Hematopoietic multipotent progenitor cell treated with erythropoietin and hydrocortisone succinate and interleukin-3 and kit ligand, for 4 days (in vitro differentiated cells): Measurements from ENCODE around the gene GLCE.
A peak's percentile ranks its signal among the peaks of the same experiment; 100 is the strongest.
"Not testable (repeated sequence)": the region's sequence is repeated elsewhere in the genome, so short reads cannot be mapped to it uniquely, and the experiment has no call there.

Source experiments
- DNase-seq: peaks from one replicate; pipeline ENCODE4 v3.0.0-alpha.2; 2015

Gene GLCE

DNA sequence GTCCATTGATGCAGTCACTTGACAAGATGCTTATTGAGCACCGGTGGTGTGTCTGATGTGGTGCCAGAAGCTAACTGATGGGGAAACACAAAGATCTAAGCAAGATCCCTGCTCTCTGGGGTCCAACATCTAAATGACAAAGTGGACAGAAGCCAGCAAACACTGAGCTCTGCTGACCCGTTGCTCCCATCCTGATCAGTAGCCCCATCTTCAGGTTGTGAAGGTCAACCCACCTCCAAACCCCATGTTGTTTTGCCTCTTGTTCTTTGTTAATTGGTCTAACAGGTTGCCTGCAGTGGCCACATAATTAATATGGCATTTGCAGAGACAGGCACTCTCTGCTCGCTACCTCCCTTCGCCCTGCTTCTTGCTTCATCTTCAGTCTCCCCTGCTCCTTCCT lies 21.5 kb upstream of the GLCE start:
- no peak for DNase-seq

DNA sequence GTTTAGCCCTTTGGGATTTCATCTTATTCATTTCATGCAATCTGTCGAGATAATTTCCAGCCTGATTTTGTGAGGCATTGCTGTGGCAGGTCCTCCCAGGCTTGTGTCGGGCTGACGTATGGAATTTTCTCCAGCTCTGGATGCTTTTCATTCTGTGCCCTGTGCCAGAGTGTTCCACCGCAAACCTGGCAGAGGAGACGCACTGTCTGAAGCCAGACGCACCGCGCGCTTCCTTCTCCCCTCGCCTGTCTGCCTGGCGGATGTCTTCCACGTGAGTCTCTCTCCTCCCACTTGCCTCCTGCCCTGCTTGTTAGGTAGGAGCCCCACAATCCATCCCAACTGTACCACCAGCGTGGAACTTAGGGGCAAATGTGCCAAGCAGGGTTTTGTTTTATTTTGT lies 20.1 kb upstream of the GLCE start:
- no peak for DNase-seq

DNA sequence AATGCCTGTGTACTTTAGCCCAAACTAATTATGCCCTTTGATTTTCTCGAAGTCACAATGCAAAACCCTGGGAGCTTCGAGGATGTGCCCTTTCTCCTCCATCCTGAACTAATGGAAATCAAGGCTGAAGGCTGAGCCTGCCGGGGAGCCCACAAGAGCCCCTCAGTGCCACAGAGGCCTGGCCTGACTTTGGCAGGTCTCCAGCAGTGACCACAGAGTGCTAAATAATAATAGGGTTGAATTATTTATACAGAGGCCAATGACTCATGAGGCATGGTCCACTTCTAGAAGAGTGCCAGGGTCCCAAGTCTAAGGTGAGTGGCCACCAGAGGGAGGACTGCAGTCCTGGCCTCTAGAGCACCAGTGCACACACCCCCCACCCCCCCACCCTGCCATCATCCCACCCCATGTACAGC lies 19.1 kb upstream of the GLCE start:
- no peak for DNase-seq

DNA sequence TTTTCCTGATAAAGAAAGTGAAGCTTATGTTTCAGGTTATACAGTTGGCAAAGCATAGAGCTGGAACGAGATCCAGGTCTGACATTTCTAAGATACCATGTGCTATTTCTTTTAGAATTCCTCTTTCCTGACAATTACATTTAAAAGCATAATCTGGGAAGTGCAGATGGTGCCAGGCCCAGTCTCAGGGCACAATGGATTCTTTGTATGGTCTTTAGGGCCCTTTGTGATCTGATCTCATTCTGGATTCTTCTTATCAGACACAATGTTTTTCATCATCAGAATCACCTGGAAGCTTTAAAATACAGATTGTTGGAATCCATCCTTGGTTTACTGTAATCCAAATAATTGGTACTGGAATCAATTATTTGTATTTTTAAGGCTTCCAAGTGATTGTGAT lies 18.6 kb upstream of the GLCE start:
- DNase-seq: no peak

DNA sequence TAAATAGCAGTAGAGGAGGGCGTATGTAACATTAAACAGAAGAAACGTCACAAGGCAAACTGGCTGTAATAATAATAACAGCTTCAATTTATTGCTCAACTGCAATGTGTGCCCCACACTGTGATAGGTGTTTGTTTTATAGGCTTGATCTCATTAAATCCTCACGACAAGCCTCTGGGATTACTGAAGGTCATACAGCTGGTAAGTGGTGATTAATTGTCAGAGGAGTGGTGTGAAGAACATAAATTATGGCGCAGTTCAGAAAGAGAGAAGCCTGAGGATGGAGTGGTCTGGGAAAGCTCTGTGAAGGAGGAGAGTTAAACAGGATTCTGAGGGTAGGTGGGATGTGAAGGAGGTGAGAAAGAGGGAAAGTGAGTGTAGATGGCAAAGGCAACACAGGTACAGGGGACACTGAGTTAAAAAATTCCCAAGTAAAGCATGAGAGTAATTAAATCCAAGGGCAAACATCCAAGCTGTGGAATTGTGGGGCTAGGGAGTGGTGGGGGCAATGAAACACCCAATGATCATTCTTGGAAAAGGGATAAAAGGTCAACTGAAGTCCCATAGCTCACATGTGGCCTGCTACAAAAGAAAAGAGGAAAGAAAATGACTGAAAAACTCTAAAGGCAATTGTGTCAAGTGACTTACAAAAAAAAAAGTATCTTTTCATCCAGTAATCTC lies 16.5 kb upstream of the GLCE start:
- no peak for DNase-seq

DNA sequence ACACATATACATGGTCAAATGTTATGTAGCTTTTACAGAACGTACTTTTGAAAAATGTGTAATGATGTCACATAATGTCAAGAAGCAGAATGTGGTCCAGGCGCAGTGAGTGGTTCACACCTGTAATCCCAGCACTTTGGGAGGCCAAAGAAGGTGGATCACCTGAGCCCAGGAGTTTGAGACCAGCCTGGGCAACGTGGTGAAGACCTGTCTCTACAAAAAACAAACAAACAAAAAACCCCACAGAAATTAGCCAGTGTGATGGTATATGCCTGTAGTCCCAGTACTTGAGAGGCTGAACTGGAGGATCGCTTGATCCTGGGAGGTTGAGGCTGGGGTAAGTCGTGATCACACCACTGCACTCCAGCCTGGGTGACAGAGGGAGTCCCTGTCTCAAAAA lies 15.9 kb upstream of the GLCE start:
- no peak for DNase-seq

DNA sequence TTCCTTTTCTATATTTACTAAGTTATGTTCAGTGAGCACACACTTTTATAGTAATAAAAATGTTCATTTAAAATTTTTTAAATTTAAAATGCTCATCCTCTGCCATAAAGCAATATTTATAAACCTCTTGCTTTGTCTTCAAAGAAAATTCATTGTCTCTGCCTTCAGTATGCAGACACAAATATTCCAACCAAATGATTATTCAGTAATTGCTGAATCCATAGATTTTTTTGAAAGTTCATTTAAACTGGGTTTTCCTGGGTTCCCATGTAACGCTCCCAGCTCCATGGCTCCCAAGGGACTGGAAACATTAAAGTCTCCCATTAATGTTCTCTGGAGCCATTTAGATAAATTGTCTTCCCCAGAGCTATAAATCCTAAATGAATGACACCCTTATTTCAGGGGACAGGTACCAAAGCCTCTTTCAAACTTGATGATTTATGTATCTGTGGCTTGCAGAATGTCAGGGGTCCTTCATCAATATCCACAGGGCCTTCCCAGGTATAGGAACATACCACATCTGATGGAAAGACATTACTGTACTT lies 15.2 kb upstream of the GLCE start:
- DNase-seq: no peak

DNA sequence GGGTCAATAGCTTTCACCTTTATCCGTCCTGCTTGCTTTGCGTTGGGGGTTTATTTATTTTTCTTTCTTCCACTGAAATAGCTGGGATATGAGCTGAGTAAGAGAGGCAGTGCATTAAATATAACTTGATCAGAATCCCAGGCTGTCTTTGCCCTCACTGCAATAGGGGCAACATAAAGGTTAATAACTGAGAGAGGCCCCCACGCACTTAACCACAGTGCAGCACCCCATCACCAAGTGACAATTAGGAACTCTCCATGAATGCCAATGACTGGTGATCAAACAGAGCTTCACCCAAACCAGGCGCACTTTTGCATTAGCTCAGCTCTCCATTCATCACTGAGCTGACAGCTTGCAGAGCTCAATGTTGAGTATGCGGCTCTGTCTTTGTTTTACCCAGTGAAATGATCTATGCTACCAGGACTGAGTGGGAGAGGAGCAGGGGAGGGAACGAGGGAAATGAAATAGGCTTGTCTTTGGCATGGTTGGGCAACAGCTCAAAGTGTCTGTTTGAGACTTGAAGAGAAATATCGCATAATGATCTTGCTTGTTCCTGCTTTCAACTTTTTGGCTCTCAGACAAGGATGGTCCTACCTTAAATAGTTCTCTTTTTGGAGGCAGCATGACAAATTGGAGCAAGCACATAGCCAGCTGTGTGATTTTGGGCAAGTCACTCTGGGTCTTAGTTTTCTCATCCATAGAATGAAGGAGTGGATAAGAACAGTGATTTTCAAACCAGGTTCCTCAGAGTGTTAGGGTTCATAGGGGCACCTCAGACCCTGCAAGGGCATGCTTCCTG lies 14.5 kb upstream of the GLCE start:
- no peak for DNase-seq

DNA sequence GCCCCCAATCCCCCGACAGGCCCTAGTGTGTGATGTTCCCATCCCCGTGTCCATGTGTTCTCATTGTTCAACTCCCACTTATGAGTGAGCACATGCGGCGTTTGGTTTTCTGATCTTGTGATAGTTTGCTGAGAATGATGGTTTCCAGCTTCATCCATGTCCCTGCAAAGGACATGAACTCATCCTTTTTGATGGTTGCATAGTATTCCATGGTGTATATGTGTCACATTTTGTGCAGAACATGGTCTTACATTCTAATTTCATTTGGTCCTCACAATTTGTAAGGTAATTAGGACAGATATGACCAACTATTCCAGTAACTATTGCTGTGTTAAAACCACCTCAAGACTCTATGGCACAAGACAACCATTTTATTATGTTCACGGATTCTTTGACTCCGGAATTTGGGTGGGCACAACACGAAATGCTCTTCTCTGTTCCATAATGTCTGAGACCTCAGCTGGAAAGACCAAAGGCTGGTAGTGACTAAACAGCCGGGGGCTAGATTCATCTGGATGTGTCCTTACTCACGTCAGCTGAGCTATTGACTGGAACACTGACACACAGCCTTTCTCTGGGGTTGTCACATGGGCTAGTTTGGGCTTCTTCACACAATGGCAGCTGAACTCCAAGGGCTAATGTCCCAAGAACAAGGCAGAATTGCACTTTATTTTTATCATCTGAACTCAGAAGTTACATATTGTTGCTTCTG lies 13.6 kb upstream of the GLCE start:
- no peak for DNase-seq

DNA sequence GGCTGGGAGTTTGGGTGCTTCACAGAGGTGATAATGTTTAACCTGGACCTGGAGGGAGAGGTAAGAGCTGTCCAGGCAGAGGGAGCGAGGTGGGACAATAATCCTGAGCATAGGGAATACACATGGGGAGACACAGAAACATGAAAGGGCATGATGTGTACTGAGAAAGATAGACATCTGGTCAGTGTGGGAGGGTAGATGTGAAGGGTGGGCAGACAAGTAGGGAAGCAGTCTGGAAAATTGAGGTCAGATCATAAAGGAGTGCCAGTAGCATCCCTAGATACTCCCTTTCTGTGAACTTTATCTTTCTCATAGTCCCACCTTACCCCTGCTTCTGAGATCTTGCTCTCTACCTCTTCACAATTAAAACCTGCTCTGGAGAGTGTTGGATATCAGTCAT lies 12.0 kb upstream of the GLCE start:
- DNase-seq: no peak

DNA sequence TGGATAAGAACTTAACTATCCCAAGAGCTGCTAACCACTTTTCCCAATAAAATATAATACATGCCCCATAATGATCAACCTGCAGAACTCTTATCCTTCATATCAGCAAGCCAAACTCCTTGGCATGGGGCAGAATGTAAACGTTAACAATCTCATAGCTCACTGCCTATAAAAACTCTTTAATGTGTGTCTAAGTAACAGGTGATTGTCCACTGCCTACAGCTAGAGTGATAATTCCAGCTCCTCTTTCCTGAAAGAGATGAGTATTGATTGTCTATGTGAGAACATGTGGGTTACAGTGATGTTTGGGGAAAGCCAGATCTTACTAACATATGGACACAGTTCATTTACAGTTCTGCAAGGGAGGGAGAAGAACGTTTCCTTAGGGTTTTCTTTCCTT lies 11.3 kb upstream of the GLCE start:
- no peak for DNase-seq

DNA sequence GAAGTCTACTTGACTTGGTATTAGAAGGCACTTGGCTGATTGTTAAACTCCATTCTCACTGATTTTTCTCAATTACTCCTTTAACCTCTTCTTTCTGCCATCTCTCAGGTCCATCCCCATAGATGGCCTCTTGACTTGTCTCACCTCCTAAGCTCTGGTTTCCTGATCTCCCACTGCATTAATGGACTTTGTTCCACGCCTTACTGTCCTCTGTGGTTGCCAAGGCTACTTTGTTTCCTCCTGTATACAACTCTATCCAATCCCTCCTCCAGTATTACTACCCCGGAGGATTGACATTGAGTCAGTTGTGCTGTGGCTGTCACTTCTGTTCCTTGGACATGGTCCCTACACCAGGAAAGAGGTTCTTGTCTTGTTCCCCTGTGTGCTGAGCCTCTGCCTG lies 10.6 kb upstream of the GLCE start:
- DNase-seq: no peak

DNA sequence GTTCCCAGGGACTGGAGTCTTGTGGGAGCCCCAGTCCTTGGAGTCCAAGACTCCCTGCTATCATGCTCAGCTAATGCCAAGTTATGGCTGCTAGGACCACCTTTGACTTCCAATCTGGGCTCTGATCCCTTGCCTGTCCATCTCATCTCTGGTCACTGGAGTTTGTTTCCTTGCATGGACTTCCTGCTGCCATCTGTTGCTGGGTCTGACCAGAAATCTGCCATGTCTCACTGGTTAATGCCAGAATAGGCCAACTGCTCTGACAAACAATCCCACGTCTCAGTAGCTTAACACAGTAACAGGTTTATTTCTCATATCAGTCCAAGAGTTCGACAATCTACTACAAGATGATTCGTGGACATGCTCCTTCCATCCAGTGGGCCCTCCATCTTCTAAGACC lies 10.1 kb upstream of the GLCE start:
- no peak for DNase-seq

DNA sequence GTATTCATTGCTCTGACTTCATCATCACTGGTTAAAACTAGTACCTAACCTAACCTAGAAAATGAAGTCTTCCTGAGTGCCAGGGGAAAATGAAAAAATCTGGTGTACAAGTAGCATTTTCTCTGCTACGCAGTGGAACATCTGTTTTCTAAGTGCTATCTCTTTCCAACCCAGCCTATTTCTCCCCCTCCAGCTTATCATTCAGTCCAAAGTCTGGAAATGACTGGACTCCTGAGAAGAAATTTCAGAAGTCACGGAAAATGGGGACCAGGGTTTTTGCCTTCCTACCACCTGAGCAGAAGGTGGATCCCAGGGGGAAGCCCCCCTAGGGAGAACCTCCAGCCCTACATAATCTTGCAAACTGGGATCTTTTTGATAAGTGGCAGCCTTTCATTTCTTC lies 9.6 kb upstream of the GLCE start:
- DNase-seq: no peak

DNA sequence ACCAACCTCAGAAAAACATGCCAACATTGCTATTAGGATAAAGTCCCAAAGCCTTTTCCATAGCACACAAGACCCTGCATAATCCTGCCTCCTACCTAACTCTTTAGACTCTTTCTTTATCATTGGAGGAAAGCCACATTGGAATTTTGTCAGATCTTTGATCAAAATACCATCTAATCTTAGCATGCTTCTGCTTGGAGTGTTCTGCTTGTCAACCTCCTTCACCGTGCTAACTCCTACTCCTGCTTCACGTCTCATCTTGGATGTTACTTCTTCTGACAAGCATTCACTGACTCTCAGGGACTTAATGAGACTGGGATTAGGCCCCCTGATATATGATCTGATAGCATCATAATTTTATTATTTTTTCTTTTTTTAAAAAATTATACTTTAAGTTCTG lies 7.4 kb upstream of the GLCE start:
- no peak for DNase-seq

DNA sequence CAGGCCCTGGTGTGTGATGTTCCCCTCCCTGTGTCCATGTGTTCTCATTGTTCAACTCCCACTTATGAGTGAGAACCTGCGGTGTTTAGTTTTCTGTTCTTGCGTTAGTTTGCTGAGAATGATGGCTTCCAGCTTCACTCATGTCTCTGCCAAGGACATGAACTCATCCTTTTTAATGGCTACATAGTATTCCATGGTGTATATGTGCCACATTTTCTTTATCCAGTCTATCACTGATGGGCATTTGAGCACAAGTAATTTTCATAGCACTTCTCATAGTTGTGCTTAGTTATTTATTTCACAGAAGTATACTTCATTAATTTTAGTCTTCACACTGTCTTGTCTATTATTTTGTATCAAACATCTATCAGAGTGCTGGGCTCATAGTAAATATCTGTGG lies 6.8 kb upstream of the GLCE start:
- DNase-seq: not testable (repeated sequence)

DNA sequence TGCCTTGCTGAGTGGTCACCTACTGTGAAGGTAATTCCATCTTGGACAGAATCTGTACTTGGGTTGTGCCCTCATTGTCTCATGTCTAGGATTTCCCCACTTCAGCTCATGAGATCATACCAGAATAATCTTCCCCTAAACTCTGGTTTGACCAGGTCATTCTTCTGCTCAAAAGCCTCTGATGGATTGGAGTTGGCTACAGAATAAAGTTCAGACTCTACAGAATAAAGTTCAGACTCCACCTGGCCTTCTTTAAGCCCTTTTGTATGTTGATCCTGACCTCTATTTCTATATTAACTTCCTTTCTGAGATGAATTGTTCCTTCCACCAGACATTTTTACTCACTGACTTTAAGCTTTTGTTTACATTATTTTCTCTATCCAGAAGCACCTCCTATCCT lies 6.4 kb upstream of the GLCE start:
- DNase-seq: no peak

DNA sequence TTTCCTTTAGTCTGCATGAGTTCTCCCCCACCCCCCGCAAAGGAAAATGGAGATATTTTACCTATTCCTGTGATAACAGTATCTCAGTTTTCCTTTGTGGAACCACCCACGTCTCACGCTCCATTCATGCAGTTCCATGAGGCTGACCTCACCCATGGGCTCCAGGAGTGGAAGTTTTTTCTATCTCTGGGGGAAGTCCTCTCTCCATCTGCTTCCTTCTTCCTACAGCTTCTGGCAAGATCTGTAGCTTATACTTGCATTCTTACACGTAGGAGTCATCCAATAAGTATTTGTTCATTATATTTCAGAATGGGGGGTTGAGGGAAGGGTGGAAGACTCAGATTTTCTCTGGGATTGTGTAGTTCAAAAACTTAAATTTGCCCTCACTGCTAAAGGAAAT lies 5.8 kb upstream of the GLCE start:
- no peak for DNase-seq

DNA sequence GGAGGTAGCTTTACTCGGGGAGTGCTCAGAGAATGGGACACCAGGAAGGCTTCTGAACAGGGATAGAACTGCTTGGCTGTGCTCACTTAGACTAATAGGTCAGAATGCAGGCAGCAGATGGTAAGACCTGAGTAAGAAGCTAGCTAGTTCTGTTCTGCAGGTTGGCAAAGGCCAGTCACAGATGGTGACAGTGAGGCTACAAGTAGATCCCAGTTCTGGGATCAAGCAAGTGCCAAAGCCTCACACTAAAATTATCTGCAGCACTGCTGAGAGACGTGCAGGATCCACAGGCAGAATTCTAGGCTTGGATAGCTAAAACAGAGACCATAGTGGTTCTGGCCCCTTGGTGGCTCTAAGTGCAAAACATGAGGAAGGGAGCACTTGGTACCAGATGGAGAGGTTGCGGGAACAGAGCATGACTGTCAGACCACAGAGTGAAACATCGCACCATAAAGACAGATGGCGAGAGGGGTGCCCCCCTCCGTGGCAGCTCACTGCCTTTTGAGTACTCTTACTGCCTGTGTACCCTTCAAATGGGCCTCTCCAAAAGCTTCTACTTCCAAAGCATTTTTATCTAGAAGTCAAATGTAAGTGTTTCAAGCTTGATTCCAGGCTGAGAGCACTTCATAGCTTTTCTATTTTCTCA lies 3.6 kb upstream of the GLCE start:
- DNase-seq: no peak

DNA sequence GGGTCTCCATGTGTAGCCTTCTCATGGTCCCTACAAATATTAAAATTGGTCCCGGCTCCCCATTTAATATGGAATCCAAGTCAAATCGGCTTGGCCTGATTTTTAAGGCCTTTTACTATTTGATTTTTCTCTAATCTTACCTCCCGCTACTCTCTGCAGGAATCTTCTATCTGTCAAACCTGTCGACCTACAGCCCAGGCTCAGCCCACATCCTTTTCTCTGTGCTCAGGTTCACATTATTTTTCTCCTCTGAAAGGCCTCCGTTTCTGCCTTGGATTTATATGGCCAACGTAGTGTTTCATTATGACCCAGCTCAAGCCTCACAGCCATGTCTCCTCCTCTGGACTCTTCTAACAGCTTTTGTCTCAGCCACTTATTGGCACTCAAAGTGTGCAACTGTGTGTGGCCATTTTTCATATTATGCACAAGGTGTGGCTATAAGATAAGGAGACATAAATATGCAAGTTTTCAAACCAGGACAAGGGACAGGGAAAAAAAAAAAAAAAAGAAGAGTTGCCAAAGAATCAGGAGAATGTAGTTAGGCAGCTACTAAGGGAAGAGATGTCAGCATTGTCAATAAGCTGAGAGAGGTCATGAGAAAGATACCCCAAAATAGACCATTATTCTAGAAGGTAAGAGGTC lies 2.1 kb upstream of the GLCE start:
- peak; percentile 69 for DNase-seq

DNA sequence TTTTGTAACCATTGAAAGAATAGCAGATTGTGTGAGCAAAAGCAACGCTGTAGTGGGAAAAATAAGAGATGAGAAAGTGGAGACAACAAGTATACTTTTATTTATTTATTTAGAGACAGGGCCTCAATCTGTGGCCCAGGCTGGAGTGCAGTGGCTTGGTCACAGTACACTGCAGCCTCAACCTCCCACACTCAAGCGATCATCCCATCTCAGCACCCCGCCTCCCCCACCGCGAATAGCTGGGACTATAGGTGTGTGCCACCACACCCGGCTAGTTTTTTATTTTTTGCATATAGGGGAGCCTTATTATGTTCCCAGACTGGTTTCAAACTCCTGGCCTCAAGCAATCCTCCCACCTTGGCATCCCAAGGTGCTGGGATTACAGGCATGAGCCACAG lies 1.6 kb upstream of the GLCE start:
- no peak for DNase-seq

DNA sequence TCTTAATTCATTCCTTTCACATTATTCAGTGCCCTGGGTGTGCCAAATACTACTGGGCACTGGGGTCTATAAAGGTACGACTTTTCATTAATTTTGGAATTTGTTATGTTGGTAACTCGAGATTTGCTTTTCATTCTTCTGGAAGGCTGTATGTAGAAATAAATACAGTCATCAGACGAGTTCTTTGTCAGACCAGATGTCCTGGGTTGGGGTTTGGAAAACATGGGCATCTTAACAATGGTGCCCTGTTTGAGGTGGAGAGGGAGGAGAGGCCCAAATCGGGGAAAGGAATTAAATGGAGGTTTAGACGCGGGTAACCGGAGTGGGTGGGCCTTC lies 662 bp upstream of the GLCE start:
- no peak for DNase-seq
